ENCODE results near the gene AGBL3.

Gene AGBL3

GRCh38 chr7:134947329-134947728 lies 39.0 kb upstream of the AGBL3 start:
- H3K36me3 ChIP-seq (ENCODE audit: insufficient read depth, low read depth, low read length): peaks cover 60% of the 10 kb centered on the region

GRCh38 chr7:134947831-134948230 lies 38.5 kb upstream of the AGBL3 start:
- no peak overlapping the region for H3K9ac ChIP-seq (ENCODE audit: low read depth, low read length)
- H3K4me1 ChIP-seq (ENCODE audit: insufficient read depth, low read length): no peaks in the 10 kb centered on the region
- peaks cover 63% of the 10 kb centered on the region for H3K36me3 ChIP-seq (ENCODE audit: insufficient read depth, low read depth, low read length)
- H3K9me3 ChIP-seq (ENCODE audit: insufficient read depth, low read depth, low read length): no peaks in the 10 kb centered on the region
- no peaks in the 10 kb centered on the region for H3K27me3 ChIP-seq (ENCODE audit: insufficient read depth, low read length)
- H3K27ac ChIP-seq (ENCODE audit: low read length): no peak overlapping the region
- H3K4me3 ChIP-seq (ENCODE audit: low read length): no peak overlapping the region

More at GRCh38 chr7:134947329-134947728, 39.0 kb upstream of the AGBL3 start:
- Histone ChIP-seq H3K27me3 (ENCODE audit: insufficient read depth, low read length) (no peaks in the 10 kb centered on the region), H3K27ac (ENCODE audit: low read length) (no peak overlapping the region), H3K4me1 (ENCODE audit: insufficient read depth, low read length) (no peaks in the 10 kb centered on the region), H3K9ac (ENCODE audit: low read depth, low read length) (no peak overlapping the region), H3K9me3 (ENCODE audit: insufficient read depth, low read depth, low read length) (no peaks in the 10 kb centered on the region), H3K4me3 (ENCODE audit: low read length) (no peak overlapping the region)

GRCh38 chr7:134948246-134948645 lies 38.1 kb upstream of the AGBL3 start:
- Histone ChIP-seq H3K27ac (ENCODE audit: low read length) (no peak overlapping the region), H3K4me1 (ENCODE audit: insufficient read depth, low read length) (no peaks in the 10 kb centered on the region), H3K27me3 (ENCODE audit: insufficient read depth, low read length) (no peaks in the 10 kb centered on the region), H3K4me3 (ENCODE audit: low read length) (no peak overlapping the region), H3K36me3 (ENCODE audit: insufficient read depth, low read depth, low read length) (peaks cover 67% of the 10 kb centered on the region), H3K9ac (ENCODE audit: low read depth, low read length) (no peak overlapping the region), H3K9me3 (ENCODE audit: insufficient read depth, low read depth, low read length) (no peaks in the 10 kb centered on the region)

DNA sequence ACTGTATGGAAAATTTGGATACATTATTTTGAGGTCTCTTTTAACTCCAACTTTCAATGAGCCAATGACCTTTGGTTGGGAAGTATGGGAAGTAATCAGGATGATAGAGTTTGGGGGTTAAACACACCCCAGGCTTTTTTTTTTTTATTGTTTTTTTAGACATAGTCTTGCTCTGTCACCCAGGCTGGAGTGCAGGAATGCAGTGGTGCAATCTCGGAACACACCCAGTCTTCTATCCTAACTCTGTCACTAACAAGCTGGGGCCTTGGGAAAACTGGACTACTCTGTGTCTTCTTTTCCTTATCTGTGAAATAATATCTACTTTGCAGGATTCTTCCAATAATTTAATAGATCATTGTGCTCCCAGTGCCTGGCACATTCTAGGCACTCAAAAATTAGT lies 37.6 kb upstream of the AGBL3 start:
- Histone ChIP-seq H3K9ac (ENCODE audit: low read depth, low read length) (no peak overlapping the region), H3K36me3 (ENCODE audit: insufficient read depth, low read depth, low read length) (peaks cover 70% of the 10 kb centered on the region), H3K4me3 (ENCODE audit: low read length) (no peak overlapping the region), H3K4me1 (ENCODE audit: insufficient read depth, low read length) (no peaks in the 10 kb centered on the region), H3K9me3 (ENCODE audit: insufficient read depth, low read depth, low read length) (no peaks in the 10 kb centered on the region), H3K27ac (ENCODE audit: low read length) (no peak overlapping the region), H3K27me3 (ENCODE audit: insufficient read depth, low read length) (no peaks in the 10 kb centered on the region)

GRCh38 chr7:134949171-134949570 lies 37.1 kb upstream of the AGBL3 start:
- H3K9me3 ChIP-seq (ENCODE audit: insufficient read depth, low read depth, low read length): no peaks in the 10 kb centered on the region
- H3K27ac ChIP-seq (ENCODE audit: low read length): no peak overlapping the region
- no peak overlapping the region for H3K9ac ChIP-seq (ENCODE audit: low read depth, low read length)
- H3K36me3 ChIP-seq (ENCODE audit: insufficient read depth, low read depth, low read length): peaks cover 72% of the 10 kb centered on the region
- H3K27me3 ChIP-seq (ENCODE audit: insufficient read depth, low read length): no peaks in the 10 kb centered on the region
- H3K4me3 ChIP-seq (ENCODE audit: low read length): no peak overlapping the region
- no peaks in the 10 kb centered on the region for H3K4me1 ChIP-seq (ENCODE audit: insufficient read depth, low read length)

DNA sequence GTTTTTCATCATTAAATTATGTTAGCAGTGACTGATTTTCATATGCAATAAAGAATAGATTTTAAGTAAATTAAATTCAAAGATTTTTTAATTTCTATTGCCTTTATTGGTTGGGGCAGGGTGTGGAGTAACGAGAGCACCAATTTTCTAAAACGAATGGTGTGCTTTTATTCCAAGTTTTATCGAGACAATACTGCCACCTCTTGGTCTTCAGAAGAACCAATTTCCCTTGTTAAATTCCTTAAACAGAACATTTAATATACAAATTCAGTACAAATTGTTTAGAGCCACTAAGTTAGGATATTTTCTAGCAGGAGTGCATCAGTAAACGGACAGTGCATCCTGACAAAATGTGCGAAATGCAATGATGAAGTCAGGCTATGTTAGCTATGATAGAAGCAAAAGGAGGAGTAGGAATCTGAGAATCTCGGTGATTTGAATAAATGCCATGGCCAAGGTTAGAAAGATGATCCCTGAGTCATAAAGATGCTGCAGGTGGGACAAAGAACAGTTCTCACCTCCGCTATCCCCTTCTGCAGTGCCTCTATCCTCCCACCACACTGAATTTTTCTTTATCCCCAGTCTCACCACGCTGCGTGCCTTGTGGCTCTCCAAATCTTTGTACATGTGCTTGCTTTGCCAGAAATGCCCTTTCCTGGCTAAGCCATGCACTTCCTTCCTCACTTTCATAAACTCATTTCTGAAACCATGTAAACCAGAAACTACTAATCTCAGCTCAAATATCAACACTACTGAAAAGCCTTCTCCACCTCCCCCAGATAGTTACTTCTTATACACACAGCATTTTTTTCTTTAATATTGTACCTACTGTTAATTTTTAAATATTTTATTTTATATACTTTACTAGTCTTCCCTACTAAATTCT lies 31.9 kb upstream of the AGBL3 start:
- Histone ChIP-seq H3K4me3 (ENCODE audit: low read length) (no peak overlapping the region), H3K27me3 (ENCODE audit: insufficient read depth, low read length) (no peaks in the 10 kb centered on the region), H3K36me3 (ENCODE audit: insufficient read depth, low read depth, low read length) (peaks cover 81% of the 10 kb centered on the region), H3K4me1 (ENCODE audit: insufficient read depth, low read length) (no peaks in the 10 kb centered on the region), H3K9ac (ENCODE audit: low read depth, low read length) (no peak overlapping the region), H3K27ac (ENCODE audit: low read length) (no peak overlapping the region), H3K9me3 (ENCODE audit: insufficient read depth, low read depth, low read length) (no peaks in the 10 kb centered on the region)

GRCh38 chr7:134957005-134957404 lies 29.3 kb upstream of the AGBL3 start:
- H3K4me1 ChIP-seq (ENCODE audit: insufficient read depth, low read length): no peaks in the 10 kb centered on the region
- no peaks in the 10 kb centered on the region for H3K27me3 ChIP-seq (ENCODE audit: insufficient read depth, low read length)
- no peak overlapping the region for H3K27ac ChIP-seq (ENCODE audit: low read length)
- H3K9me3 ChIP-seq (ENCODE audit: insufficient read depth, low read depth, low read length): no peaks in the 10 kb centered on the region
- H3K9ac ChIP-seq (ENCODE audit: low read depth, low read length): no peak overlapping the region
- H3K36me3 ChIP-seq (ENCODE audit: insufficient read depth, low read depth, low read length): peaks cover 81% of the 10 kb centered on the region
- no peak overlapping the region for H3K4me3 ChIP-seq (ENCODE audit: low read length)

- Histone ChIP-seq H3K9me3 (ENCODE audit: insufficient read depth, low read depth, low read length) (no peaks in the 10 kb centered on the region), H3K27ac (ENCODE audit: low read length) (no peak overlapping the region), H3K4me1 (ENCODE audit: insufficient read depth, low read length) (no peaks in the 10 kb centered on the region), H3K4me3 (ENCODE audit: low read length) (no peak overlapping the region), H3K9ac (ENCODE audit: low read depth, low read length) (no peak overlapping the region), H3K27me3 (ENCODE audit: insufficient read depth, low read length) (no peaks in the 10 kb centered on the region), H3K36me3 (ENCODE audit: insufficient read depth, low read depth, low read length) (peaks cover 84% of the 10 kb centered on the region)
Measured at GRCh38 chr7:134959810-134960209, 26.5 kb upstream of the AGBL3 start.

GRCh38 chr7:134962270-134962780 lies 24.0 kb upstream of the AGBL3 start:
- Histone ChIP-seq H3K9ac (ENCODE audit: low read depth, low read length) (no peak overlapping the region), H3K36me3 (ENCODE audit: insufficient read depth, low read depth, low read length) (peaks cover 91% of the 10 kb centered on the region), H3K27ac (ENCODE audit: low read length) (no peak overlapping the region)

GRCh38 chr7:134963036-134963435 lies 23.3 kb upstream of the AGBL3 start:
- Histone ChIP-seq H3K36me3 (ENCODE audit: insufficient read depth, low read depth, low read length) (peaks cover 87% of the 10 kb centered on the region), H3K9ac (ENCODE audit: low read depth, low read length) (no peak overlapping the region), H3K9me3 (ENCODE audit: insufficient read depth, low read depth, low read length) (no peaks in the 10 kb centered on the region), H3K27ac (ENCODE audit: low read length) (no peak overlapping the region), H3K27me3 (ENCODE audit: insufficient read depth, low read length) (no peaks in the 10 kb centered on the region), H3K4me3 (ENCODE audit: low read length) (no peak overlapping the region), H3K4me1 (ENCODE audit: insufficient read depth, low read length) (no peaks in the 10 kb centered on the region)

More at GRCh38 chr7:134962270-134962780, 24.0 kb upstream of the AGBL3 start:
- Histone ChIP-seq H3K4me3 (ENCODE audit: low read length) (no peak overlapping the region), H3K9me3 (ENCODE audit: insufficient read depth, low read depth, low read length) (no peaks in the 10 kb centered on the region), H3K4me1 (ENCODE audit: insufficient read depth, low read length) (no peaks in the 10 kb centered on the region), H3K27me3 (ENCODE audit: insufficient read depth, low read length) (no peaks in the 10 kb centered on the region)

DNA sequence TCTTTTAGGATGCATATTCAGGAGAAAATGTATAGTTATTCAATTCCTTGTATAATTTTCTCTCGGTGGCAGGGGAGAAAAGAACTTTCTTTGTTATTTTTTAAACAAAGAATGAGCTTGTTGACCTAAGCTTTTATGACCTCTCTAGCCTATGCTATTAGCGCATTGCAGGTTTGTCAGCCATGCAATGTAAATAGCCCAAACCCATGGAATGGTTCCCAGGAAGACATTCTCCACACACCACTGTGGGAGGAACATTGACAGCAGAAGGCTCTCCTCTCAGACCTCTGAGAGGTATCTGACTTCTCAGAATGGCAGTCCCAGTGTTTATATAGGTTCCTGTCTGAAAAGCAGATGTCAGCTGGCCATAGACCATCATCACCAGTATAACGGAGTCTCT lies 19.6 kb upstream of the AGBL3 start:
- Histone ChIP-seq H3K4me3 (ENCODE audit: low read length) (no peak overlapping the region), H3K27me3 (ENCODE audit: insufficient read depth, low read length) (no peaks in the 10 kb centered on the region)

GRCh38 chr7:134968110-134968509 lies 18.2 kb upstream of the AGBL3 start:
- no peaks in the 10 kb centered on the region for H3K9me3 ChIP-seq (ENCODE audit: insufficient read depth, low read depth, low read length)
- no peak overlapping the region for H3K4me3 ChIP-seq (ENCODE audit: low read length)
- no peaks in the 10 kb centered on the region for H3K27me3 ChIP-seq (ENCODE audit: insufficient read depth, low read length)
- peaks cover 42% of the 10 kb centered on the region for H3K36me3 ChIP-seq (ENCODE audit: insufficient read depth, low read depth, low read length)
- no peak overlapping the region for H3K27ac ChIP-seq (ENCODE audit: low read length)
- H3K9ac ChIP-seq (ENCODE audit: low read depth, low read length): no peak overlapping the region
- no peaks in the 10 kb centered on the region for H3K4me1 ChIP-seq (ENCODE audit: insufficient read depth, low read length)

More for the DNA sequence above, 19.6 kb upstream of the AGBL3 start:
- Histone ChIP-seq H3K36me3 (ENCODE audit: insufficient read depth, low read depth, low read length) (peaks cover 56% of the 10 kb centered on the region), H3K4me1 (ENCODE audit: insufficient read depth, low read length) (no peaks in the 10 kb centered on the region), H3K9ac (ENCODE audit: low read depth, low read length) (no peak overlapping the region), H3K27ac (ENCODE audit: low read length) (no peak overlapping the region), H3K9me3 (ENCODE audit: insufficient read depth, low read depth, low read length) (no peaks in the 10 kb centered on the region)
